MG63 (cell line): Measurements from ENCODE around the gene SPECC1L. TPM values are rescaled to one million over a fixed set of nuclear protein-coding genes. Genes with fewer than 3 reads are reported as not detected.

ENCODE experiments used
- DNase-seq: peaks from one replicate; pipeline ENCODE4 v3.0.0-alpha.2; 2020
- H3K27me3 ChIP-seq: fragments of 250-450 bp; sonication (Bioruptor Pico); 2 replicates; pipeline ENCODE4 v1.5.1; 2020; ENCODE audit warnings: mild to moderate bottlenecking, moderate library complexity
- H3K36me3 ChIP-seq: fragments of 250-450 bp; sonication (Bioruptor Pico); 2 replicates; pipeline ENCODE4 v1.5.1; 2020; ENCODE audit warnings: mild to moderate bottlenecking, moderate library complexity
- H3K4me3 ChIP-seq: fragments of 250-450 bp; sonication (Bioruptor Pico); 2 replicates; pipeline ENCODE4 v1.5.1; 2020; ENCODE audit warnings: mild to moderate bottlenecking, moderate library complexity
- H3K9me3 ChIP-seq: fragments of 250-450 bp; sonication (Bioruptor Pico); 2 replicates; pipeline ENCODE4 v1.5.1; 2020; ENCODE audit warnings: mild to moderate bottlenecking, moderate library complexity
- total RNA-seq: library from RNA; depleted of rRNA; stranded (reverse); fragments of >200 nt; shearing (Covaris generic); gene quantifications from 2 replicates; pipeline ENCODE4 v1.2.3, GENCODE V29; 2014; ENCODE audit warnings: low replicate concordance

Gene SPECC1L
- total RNA-seq, 1 experiment from 2014 or later: 11.0 TPM

- DNase-seq: no peak
- H3K9me3 ChIP-seq: no peaks in the 10 kb centered on the region; the same call in 1 of the 2 replicates
- no peaks in the 10 kb centered on the region for H3K27me3 ChIP-seq
- peaks cover 16% of the 10 kb centered on the region for H3K36me3 ChIP-seq
- no peak overlapping the region for H3K4me3 ChIP-seq
Observed at GRCh38 chr22:24390576-24390975, 119.9 kb downstream of the SPECC1L start.

DNA sequence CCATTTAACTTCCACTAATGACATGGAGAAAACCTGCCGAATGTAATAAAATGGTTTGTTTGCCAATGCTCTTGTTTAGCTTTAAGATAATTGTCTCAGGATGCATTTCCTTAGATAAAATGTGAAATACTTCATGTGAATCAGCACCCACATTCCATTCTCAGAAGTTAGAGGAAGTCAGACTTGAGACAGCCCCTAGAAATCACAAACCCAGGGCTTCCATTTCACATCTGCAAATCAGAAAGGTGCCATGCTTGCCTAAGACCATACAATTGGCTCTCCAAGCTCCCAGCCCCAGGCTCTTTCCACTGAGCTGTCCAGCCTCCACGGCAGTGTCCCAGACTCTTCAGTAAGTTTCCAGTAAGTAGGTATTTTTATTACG, 121.2 kb downstream of the SPECC1L start:
- peak; percentile 9 for DNase-seq
- Histone ChIP-seq H3K4me3 (no peak overlapping the region), H3K27me3 (no peaks in the 10 kb centered on the region), H3K9me3 (no peaks in the 10 kb centered on the region; the same call in 1 of the 2 replicates), H3K36me3 (peaks cover 25% of the 10 kb centered on the region)

DNA sequence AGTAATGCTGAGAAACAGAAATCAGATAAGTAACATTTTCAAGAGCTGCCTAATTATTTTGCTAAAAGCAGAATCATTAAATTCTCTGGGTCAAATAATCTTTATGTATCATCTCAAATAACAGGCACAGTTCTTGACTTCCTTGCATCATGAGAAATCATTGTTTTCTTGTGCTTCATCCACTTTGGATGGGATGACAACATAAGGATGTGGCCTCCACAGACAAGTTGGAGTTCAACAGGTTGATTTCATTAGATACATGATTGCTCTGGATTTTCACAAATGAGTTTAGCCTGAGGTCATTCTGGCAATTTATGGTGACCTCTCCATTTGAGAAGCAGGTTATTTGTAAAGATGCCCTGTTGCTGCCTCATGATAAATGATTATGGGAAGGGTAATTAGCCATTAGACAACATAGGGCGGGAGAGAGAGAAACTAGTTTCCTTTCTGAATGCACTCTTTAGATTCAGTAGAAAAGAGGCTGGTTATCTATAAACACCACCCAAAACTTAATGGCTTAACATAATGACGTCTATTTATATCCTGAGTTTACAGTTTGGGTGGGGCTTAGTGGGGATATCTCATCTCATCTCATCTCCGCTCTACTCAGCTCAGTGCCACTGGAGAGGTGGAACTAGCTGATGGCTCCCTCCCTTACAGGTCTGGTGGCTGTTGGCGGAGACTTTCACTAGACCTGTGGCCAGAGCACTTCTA, 121.7 kb downstream of the SPECC1L start:
- H3K36me3 ChIP-seq: peaks cover 26% of the 10 kb centered on the region
- no peaks in the 10 kb centered on the region; the same call in 1 of the 2 replicates for H3K9me3 ChIP-seq
- H3K4me3 ChIP-seq: no peak overlapping the region
- DNase-seq: no peak
- H3K27me3 ChIP-seq: no peaks in the 10 kb centered on the region

- Histone ChIP-seq H3K4me3 (no peak overlapping the region), H3K9me3 (no peaks in the 10 kb centered on the region), H3K27me3 (no peaks in the 10 kb centered on the region), H3K36me3 (peaks cover 32% of the 10 kb centered on the region)
- no peak for DNase-seq
Observed at GRCh38 chr22:24393012-24393559, 122.5 kb downstream of the SPECC1L start.

DNA sequence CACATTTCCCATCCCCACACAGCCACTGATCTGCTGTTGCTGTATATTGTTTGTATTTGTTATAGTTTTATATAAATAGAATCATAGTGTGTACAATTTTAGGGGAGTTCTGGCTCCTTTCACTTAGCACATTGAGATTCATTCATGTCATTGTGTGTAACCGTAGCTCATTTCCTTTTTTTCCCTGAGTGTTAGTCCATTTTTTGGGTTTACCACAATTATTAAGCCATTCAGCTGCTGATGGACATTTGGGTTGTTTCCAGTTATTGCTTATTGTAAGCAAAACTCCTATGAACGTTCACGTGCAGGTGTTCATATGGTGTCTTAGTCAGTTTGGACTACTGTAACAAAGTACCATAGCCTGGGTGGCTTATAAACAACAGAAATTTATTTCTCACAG, 123.2 kb downstream of the SPECC1L start:
- peaks cover 39% of the 10 kb centered on the region for H3K36me3 ChIP-seq
- DNase-seq: no peak
- no peaks in the 10 kb centered on the region for H3K9me3 ChIP-seq
- H3K4me3 ChIP-seq: no peak overlapping the region
- no peaks in the 10 kb centered on the region for H3K27me3 ChIP-seq

DNA sequence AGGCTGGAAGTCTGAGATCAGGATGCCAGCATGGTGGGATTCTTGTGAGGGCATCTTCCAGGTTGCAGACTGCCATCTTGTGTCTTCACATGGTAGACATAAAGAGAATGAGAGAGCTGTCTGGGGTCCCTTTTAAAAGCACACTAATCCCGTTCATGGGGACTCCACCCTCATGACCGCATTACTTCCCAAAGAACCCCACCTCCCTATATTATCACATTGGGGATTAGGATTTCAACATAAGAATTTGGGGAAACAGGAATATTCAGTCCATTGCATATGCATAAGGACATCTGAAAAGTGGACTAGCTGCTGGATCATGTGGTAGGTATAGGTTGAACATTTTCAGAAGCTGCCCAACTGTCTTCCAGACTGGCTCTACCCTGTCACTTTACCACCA, 123.6 kb downstream of the SPECC1L start:
- DNase-seq: no peak
- Histone ChIP-seq H3K9me3 (no peaks in the 10 kb centered on the region), H3K36me3 (peaks cover 42% of the 10 kb centered on the region), H3K27me3 (no peaks in the 10 kb centered on the region), H3K4me3 (no peak overlapping the region)

GRCh38 chr22:24398409-24398808, 127.8 kb downstream of the SPECC1L start:
- DNase-seq: no peak
- Histone ChIP-seq H3K36me3 (peaks cover 47% of the 10 kb centered on the region), H3K4me3 (no peak overlapping the region), H3K9me3 (no peaks in the 10 kb centered on the region), H3K27me3 (no peaks in the 10 kb centered on the region)

GRCh38 chr22:24400034-24400725, 129.5 kb downstream of the SPECC1L start:
- H3K36me3 ChIP-seq: peaks cover 55% of the 10 kb centered on the region
- H3K27me3 ChIP-seq: no peaks in the 10 kb centered on the region
- no peaks in the 10 kb centered on the region for H3K9me3 ChIP-seq
- no peak overlapping the region for H3K4me3 ChIP-seq
- DNase-seq: no peak

- DNase-seq: no peak
- Histone ChIP-seq H3K36me3 (peaks cover 52% of the 10 kb centered on the region), H3K4me3 (no peak overlapping the region), H3K9me3 (no peaks in the 10 kb centered on the region), H3K27me3 (no peaks in the 10 kb centered on the region)
Observed at GRCh38 chr22:24400726-24401596, 130.3 kb downstream of the SPECC1L start.

GRCh38 chr22:24401931-24402367, 131.3 kb downstream of the SPECC1L start:
- Histone ChIP-seq H3K27me3 (no peaks in the 10 kb centered on the region), H3K9me3 (no peaks in the 10 kb centered on the region), H3K4me3 (no peak overlapping the region), H3K36me3 (peaks cover 45% of the 10 kb centered on the region)
- no peak for DNase-seq

- Histone ChIP-seq H3K36me3 (peaks cover 48% of the 10 kb centered on the region), H3K27me3 (no peaks in the 10 kb centered on the region), H3K9me3 (no peaks in the 10 kb centered on the region), H3K4me3 (no peak overlapping the region)
- DNase-seq: peak; percentile 82
Observed at GRCh38 chr22:24402460-24403192, 132.0 kb downstream of the SPECC1L start.

- Histone ChIP-seq H3K9me3 (no peaks in the 10 kb centered on the region), H3K4me3 (no peak overlapping the region), H3K36me3 (peaks cover 40% of the 10 kb centered on the region), H3K27me3 (no peaks in the 10 kb centered on the region)
- no peak for DNase-seq
Observed at GRCh38 chr22:24403346-24403745, 132.7 kb downstream of the SPECC1L start.

DNA sequence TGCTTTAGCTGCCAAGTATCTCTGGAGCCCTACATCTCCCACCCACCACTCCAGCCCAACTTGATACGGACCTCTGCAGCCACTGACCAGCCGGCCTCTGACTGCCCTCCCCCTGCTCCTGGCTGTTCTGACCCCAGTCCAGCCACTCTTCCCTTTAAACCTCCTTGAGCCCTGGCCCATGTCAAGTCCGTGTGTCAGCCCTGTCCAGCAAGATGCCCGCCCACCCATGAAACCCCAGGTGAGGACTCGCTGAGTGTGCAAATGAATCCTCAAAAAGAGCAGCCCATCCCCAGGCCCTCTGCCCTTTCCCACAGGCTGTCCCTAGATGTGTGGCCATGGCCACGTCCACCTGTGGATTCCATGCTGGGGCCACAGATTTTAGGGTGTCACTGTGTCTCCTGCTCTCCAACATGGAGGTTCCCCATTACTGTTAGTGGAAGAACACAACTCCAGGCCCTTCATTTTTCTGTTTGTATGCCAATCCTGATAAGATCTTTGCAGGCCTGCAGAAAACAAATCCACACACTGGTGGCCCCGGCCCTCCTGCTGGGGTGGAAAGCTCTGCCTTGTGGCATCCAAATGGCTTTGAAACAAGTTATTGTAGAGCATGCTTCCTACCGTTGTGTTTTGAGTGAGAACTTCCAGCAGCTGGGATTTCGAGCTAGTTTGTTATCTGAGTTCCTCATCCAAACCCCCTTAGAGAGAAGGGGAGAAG, 134.1 kb downstream of the SPECC1L start:
- DNase-seq: no peak
- H3K4me3 ChIP-seq: no peak overlapping the region
- no peaks in the 10 kb centered on the region for H3K9me3 ChIP-seq
- no peaks in the 10 kb centered on the region for H3K27me3 ChIP-seq
- H3K36me3 ChIP-seq: peaks cover 32% of the 10 kb centered on the region

- H3K4me3 ChIP-seq: no peak overlapping the region
- no peak for DNase-seq
Observed at GRCh38 chr22:24405631-24406321, 135.1 kb downstream of the SPECC1L start.

More at GRCh38 chr22:24405631-24406321, 135.1 kb downstream of the SPECC1L start:
- Histone ChIP-seq H3K27me3 (no peaks in the 10 kb centered on the region), H3K36me3 (peaks cover 32% of the 10 kb centered on the region), H3K9me3 (no peaks in the 10 kb centered on the region)
